Calu3 (cell line): ENCODE data around the gene TAS1R2. TPM values are rescaled to one million over a fixed set of nuclear protein-coding genes. Genes with fewer than 3 reads are reported as not detected.

Experiments
- BruUV-seq: library from RNA; stranded (reverse); fragments of 400-500 nt; replicated peaks from 2 replicates; lab custom pipeline; 2021; lab: Mats Ljungman, UMichigan
- CTCF ChIA-PET: fragments of 300-600 bp; sonication (Branson Sonifier 250); formaldehyde crosslinking; loops from one replicate; lab custom pipeline; 2022; ENCODE audit warnings: antibody characterized with exemption; lab: Charles Lee
- DNase-seq: peaks from one replicate; pipeline ENCODE4 v3.0.0; 2022
- H3K27ac Mint-ChIP-seq: one replicate; pipeline ENCODE4 v1.8.0; 2022; ENCODE audit warnings: mixed read lengths; ENCODE audit not compliant: unreplicated experiment
- H3K27me3 Mint-ChIP-seq: one replicate; pipeline ENCODE4 v1.8.0; 2022; ENCODE audit warnings: mixed read lengths; ENCODE audit not compliant: unreplicated experiment
- H3K36me3 Mint-ChIP-seq: one replicate; pipeline ENCODE4 v1.8.0; 2022; ENCODE audit warnings: mild to moderate bottlenecking, moderate library complexity, mixed read lengths; ENCODE audit not compliant: insufficient read depth, unreplicated experiment
- H3K4me1 Mint-ChIP-seq: one replicate; pipeline ENCODE4 v1.8.0; 2022; ENCODE audit warnings: mild to moderate bottlenecking, low read depth, mixed read lengths; ENCODE audit not compliant: unreplicated experiment
- H3K4me3 Mint-ChIP-seq: one replicate; pipeline ENCODE4 v1.8.0; 2022; ENCODE audit warnings: mild to moderate bottlenecking, low read depth, moderate library complexity, mixed read lengths; ENCODE audit not compliant: unreplicated experiment
- H3K9me3 Mint-ChIP-seq: one replicate; pipeline ENCODE4 v1.8.0; 2022; ENCODE audit warnings: low read depth, mixed read lengths; ENCODE audit not compliant: unreplicated experiment
- intact Hi-C: fragments of 100-400 bp; cut with micrococcal nuclease; formaldehyde crosslinking; loops from one replicate; pipeline ENCODE4 v1.10.0; 2022; ENCODE audit not compliant: unreplicated experiment
- total RNA-seq: library from RNA; stranded (reverse); gene quantifications from 2 replicates; pipeline ENCODE4 v1.2.3, GENCODE V29; 2022
- TF ChIP-seq, protein P1 (sequence below): fragments of 200-600 bp; IDR thresholded peaks from one replicate; pipeline ENCODE4 v1.8.0; 2022; ENCODE audit warnings: antibody characterized with exemption; ENCODE audit not compliant: unreplicated experiment

TAS1R2 gene
- total RNA-seq, 1 experiment from 2014 or later: not detected

DNA sequence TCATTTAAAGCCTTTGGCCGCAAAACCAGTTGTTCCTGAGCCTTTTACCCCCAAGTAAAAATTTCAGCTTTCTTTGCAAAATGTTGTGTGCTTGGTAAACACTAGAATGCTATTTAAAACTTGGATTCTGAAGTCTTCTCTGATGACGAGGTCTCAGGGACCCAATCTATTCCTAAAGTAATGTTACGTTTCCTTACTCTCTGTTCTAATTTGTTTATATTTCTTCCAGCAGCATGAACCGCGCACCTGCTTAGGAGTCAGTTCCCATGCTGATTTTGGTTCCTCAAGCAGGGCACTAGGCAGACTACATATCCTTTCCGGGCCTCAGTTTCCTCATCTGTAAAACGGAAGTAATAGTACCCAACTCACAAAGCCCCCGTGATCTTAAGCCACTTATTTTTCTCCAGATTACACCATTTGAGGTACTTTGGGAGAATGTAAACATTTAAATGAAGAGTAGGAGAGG is 43.9 kb upstream of the TAS1R2 start:
- BruUV-seq: TSS peak; percentile 90
- TF ChIP-seq, protein P1, sequence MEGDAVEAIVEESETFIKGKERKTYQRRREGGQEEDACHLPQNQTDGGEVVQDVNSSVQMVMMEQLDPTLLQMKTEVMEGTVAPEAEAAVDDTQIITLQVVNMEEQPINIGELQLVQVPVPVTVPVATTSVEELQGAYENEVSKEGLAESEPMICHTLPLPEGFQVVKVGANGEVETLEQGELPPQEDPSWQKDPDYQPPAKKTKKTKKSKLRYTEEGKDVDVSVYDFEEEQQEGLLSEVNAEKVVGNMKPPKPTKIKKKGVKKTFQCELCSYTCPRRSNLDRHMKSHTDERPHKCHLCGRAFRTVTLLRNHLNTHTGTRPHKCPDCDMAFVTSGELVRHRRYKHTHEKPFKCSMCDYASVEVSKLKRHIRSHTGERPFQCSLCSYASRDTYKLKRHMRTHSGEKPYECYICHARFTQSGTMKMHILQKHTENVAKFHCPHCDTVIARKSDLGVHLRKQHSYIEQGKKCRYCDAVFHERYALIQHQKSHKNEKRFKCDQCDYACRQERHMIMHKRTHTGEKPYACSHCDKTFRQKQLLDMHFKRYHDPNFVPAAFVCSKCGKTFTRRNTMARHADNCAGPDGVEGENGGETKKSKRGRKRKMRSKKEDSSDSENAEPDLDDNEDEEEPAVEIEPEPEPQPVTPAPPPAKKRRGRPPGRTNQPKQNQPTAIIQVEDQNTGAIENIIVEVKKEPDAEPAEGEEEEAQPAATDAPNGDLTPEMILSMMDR: no peak
- intact Hi-C loops: loop anchor here (10.0 kb wide), 1 partner anchor 51 kb away; the partner anchor contains the start of gene IFFO2
- DNase-seq: no peak
- Mint-ChIP-seq H3K27ac (peak overlapping the region; percentile 89), H3K4me3 (peak overlapping the region; percentile 96), H3K4me1 (peaks cover 14% of the 10 kb centered on the region), H3K9me3 (no peaks in the 10 kb centered on the region), H3K36me3 (peaks cover 29% of the 10 kb centered on the region), H3K27me3 (no peaks in the 10 kb centered on the region)
- CTCF ChIA-PET: interaction anchor here (0.7 to 1.3 kb wide), 5 partner anchors 10 to 210 kb away, joined by 3 to 11 read pairs (median 3); no protein-coding TSS in a partner anchor

DNA sequence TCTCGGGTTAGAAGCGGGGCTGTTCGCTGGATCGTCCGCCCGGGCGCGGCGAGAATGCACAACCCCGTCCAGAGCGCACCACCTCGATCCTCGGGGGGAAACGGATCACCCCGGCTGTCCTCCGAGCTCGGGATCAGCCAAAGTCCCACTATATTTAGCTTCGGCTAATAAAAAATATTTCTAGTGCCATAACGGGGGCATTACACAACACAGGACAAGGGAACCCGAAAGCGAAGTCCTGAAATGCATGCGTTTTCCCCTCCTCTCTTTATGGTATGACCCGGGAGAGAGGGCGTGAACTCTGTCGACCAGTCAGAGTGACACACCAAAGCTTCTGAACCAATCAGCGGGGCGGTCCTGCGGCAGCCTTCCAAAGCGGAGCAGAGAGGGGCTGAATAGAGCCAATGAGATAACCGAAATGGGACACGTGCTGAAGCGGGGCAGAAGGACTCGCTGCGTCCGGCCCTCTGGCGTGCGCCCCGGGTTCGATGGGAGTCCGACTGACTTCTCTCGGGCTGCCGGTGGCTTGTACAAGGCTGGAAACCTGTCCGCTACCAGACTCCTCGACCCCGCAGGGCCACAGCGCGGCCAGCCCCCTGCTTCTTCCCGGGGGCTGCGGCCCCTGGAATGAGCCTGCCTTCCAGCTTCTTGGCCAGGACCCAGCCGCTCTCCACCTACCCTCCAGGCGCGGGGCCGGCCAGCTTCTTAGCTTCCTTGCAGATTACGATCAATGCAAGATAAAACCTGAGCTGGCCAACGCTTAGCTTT is 43.2 kb upstream of the TAS1R2 start, which contains the start of gene ALDH4A1:
Gene ALDH4A1, minus strand, starts transcription at position 33 of the 768 bp plus-strand sequence. Its CDS starts 32 bp downstream, at position 1.
- Mint-ChIP-seq H3K36me3 (peaks cover 25% of the 10 kb centered on the region), H3K4me1 (peaks cover 14% of the 10 kb centered on the region), H3K4me3 (peak within 1 kb of the TSS; percentile 96), H3K27ac (peak within 1 kb of the TSS; percentile 89), H3K9me3 (no peaks in the 10 kb centered on the region), H3K27me3 (no peaks in the 10 kb centered on the region)
- intact Hi-C loops: loop anchor here (10.0 kb wide), 1 partner anchor 52 kb away; the partner anchor contains the start of gene IFFO2
- CTCF ChIA-PET: interaction anchor here (0.7 to 1.3 kb wide), 5 partner anchors 10 to 211 kb away, joined by 3 to 11 read pairs (median 3); no protein-coding TSS in a partner anchor
- TF ChIP-seq, protein P1: no peak
- DNase-seq: peak; percentile 91
- no TSS peak for BruUV-seq

DNA sequence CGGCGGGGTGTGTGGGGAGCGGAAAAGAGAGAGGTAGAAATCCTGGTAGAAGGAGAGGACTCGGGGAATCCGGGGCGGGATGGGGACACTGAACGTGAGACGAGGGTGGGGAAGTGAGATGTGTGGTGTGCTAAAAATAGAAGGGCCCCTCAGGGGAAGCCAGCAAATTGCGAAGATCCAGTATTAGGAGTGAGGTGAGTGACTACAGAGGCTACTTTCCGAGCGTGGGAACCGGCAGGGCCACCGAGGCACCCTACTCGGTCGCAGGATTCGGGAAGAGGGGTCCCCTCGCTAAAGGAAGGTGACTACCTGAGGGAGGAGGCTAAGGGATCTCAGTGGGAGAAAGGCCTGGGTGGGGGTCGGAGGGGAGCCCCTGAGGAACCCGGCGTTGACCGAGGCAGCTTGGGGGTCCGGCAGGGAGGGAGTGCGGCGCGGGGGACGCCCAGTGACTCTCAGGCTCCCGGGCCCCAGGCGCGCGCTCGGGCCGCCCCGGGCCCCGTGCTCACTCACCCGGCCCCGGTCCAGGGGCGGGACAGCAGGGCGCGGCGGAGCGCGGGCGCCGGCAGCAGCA is 42.6 kb upstream of the TAS1R2 start:
- CTCF ChIA-PET: interaction anchor here (1.0 to 1.3 kb wide), 3 partner anchors 11 to 194 kb away, joined by 3 to 11 read pairs (median 5); no protein-coding TSS in a partner anchor
- H3K27ac Mint-ChIP-seq: peak overlapping the region; percentile 89
- peaks cover 24% of the 10 kb centered on the region for H3K36me3 Mint-ChIP-seq
- no peaks in the 10 kb centered on the region for H3K27me3 Mint-ChIP-seq
- peak overlapping the region; percentile 96 for H3K4me3 Mint-ChIP-seq
- peaks cover 14% of the 10 kb centered on the region for H3K4me1 Mint-ChIP-seq
- intact Hi-C loops: loop anchor here (10.0 kb wide), 1 partner anchor 53 kb away; the partner anchor contains the start of gene IFFO2
- H3K9me3 Mint-ChIP-seq: no peaks in the 10 kb centered on the region
- DNase-seq: peak; percentile 8
- BruUV-seq: no TSS peak
- TF ChIP-seq, protein P1: no peak
